ENCODE data around the gene ADGRL2.

DNA sequence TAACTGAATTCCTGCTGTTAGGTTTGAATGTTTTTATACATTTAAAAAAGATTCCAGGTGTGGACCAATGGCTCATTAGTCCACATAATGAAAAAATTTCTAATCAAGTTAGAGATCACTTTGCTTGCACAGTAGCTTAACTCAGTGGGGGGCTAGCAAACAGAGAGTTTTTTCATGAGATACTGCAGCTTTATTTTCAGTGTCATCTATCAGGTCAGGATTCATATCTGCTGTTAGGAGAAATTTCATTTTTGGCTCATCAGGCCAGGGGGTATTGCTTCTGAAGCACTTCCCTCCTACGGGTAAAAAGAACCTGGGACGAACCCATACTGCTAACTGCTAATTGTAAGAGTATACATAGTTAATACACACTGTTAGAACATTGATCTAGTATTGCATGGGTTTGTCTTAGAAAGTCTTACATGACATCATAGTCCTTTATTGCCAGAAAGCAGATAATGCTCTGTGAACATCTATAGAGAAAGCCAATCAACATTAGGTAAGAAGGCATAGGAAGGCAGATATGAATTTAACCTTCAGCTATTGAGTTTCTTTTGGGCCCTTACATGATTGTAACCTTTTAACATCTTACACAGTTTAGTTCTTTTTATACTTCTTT, 38.0 kb downstream of the ADGRL2 start:
- no peak for TF ChIP-seq EZH2 (IDR thresholded peaks at IDR 0.05)
- TF ChIP-seq FOXP2 (optimal IDR thresholded peaks at IDR 0.05; ENCODE audit: control extremely low read depth, extremely low read length, insufficient read depth), result no peak
- no peak for TF ChIP-seq POLR2AphosphoS5 (IDR thresholded peaks at IDR 0.05; ENCODE audit: borderline replicate concordance, low read depth, low read length)

Measured in SK-N-MC (cell line).